ENCODE measurements around the gene MORF4L1.
A peak's percentile ranks its signal among the peaks of the same experiment; 100 is the strongest.
"Not testable (repeated sequence)": the region's sequence is repeated elsewhere in the genome, so short reads cannot be mapped to it uniquely, and the experiment has no call there.

The MORF4L1 gene

DNA sequence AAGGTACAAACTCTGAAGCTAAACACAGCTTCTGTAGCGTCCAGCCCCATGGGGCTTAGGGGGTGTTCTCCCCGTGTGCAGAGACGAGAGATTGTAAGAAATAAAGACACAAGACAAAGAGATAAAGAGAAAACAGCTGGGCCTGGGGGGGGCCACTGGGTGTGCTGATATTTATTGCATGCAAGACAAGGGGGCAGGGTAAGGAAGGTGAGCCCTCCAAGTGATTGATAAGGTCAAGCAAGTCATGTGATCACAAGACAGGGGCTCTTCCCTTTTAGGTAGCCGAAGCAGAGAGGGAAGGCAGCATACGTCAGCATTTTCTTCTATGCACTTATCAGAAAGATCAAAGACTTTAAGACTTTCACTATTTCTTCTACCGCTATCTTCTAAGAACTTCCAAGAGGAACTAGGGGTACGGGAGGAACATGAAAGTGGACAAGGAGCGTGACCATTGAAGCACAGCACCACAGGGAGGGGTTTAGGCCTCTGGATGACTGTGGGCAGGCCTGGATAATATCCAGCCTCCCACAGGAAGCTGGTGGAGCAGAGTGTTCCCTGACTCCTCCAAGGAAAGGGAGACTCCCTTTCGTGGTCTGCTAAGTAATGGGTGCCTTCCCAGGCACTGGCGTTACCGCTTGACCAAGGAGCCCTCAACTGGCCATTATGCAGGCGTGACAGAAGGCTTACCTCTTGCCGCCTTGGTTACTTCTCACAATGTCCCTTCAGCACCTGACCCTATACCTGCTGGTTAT is 29.8 kb downstream of the MORF4L1 start:
- not testable (repeated sequence) for DNase-seq (ENCODE audit: low spot score)

DNA sequence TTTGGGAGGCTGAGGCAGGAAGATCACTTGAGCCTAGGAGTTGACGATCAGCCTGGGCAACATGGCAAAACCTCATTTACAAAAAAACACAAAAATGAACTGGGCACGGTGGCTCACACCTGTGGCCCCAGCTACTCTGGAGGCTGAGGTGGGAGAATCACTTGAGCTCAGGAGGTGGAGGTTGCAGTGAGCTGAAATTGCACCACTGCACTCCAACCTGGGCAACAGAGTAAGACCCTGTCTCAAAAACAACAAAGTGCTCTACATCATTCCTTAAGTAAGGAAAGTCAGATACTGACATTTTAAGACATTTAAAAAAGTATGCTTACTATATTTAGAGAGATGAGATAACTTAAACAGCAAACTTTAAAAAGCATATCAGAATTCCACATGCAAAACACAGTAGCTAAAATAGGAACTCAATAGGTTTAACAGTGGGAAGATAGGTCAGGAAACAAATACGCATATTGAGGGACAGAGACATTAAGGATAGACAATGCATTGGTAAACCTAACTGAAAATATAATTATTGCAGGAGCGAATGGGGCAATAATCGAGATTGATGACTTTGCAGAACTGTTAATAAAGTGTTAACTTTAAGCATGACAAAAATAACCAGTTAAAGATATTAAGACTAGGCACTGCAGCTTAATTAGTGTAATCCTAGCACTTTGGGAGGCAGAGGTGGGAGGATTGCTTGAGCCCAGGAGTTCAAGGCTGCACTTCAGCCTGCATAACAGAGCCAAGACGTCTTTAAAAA is 32.1 kb downstream of the MORF4L1 start:
- DNase-seq (ENCODE audit: low spot score) = no peak

DNA sequence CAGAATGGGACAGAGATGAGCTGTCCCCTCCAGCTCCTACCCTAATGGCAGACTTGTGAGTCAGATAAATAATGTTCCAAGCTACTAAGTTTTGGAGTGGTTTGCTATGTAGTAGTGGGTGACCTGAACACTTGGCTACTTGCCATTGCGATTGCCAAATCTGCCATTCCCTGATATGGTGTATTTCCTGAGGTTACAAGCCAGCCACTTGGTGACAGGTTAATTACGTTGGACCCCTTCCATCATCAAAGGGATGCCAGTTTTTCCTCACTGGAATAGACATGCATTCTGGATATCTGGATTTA is 33.6 kb downstream of the MORF4L1 start:
- DNase-seq (ENCODE audit: low spot score) = peak; percentile 18

DNA sequence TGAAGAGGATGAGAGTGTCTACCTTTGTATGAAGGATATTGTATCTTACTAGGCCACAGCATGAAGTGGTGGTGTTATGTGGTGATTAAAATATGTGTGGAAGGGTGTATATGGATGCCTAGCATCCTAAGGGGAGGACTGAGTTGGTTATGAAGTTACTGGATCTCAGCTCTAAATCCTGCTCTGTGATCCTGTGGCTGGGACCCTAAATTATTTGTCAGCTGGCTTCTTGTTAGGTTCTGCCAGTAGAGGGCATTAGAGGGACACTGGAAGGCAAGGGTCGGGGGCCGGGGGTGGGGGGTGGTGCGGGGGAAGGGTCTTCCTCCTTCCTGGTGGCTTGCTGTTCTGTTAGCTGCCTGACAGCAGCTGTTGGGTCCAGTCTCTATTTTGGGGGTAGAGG is 34.9 kb downstream of the MORF4L1 start:
- no peak for DNase-seq (ENCODE audit: low spot score)

DNA sequence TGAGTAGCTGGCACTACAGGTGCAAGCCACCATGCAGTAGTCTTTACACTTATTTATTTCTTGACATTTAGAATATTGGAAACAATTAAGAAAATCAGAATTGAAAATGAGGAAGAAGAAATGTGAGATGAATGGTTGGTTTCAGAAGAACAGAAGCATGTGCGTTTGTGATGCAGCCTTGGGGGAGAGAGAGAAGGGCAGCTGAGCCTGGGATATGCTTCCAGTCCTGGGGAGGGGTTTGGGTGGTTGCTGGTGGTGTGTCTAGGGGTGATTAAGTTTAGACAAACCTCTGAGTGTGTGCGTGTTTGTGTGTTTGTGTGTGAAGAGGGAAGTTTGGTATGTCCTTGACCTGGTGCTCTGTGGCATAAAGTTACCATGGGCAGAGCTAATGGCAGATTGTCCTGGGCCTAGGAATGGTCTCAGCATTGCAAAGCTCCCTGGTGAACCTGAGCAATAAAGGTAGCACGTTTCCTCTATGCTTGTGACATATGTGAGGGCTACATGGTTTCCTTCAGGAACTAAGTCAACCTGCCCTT is 36.5 kb downstream of the MORF4L1 start:
- no peak for DNase-seq (ENCODE audit: low spot score)

DNA sequence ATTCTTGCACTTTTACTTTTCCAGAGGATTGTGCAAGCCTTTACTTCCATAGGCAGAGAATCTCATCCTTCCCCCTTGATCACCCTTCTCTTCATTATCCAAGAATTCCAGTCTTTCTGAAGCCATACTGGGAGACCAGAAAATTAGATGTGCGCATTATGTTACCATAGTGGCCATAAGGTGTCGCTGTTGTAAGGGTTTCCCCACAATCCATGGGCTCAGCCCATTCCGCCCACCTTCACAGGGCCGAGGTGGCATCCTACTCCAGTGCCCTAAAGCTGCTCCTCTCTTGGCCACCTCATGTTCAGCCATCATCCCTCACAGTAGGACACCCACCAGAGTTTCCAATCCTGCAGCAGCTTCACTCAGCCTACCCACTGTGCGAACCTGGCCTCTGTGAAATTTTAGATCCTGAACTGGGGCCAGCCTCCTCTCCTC is 37.1 kb downstream of the MORF4L1 start:
- peak; percentile 47 for DNase-seq (ENCODE audit: low spot score)

DNA sequence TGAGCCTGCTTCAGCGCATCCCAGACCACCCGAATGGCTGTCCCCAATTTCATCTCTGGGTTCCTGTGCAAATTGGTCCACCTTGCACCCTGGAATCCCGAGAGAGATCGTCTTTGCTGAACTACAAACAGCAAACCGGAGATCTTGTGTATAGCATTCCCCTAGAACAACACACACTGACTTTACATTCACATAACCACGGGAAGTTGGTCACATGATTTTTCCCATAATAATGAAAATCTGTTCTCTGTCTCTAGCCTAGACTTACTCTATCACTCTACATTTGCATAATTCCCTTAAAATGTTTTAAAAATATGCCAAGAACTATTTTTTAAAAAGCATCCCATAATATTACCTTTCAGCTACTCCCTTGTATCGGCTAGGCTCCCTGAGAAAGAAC is 37.6 kb downstream of the MORF4L1 start:
- DNase-seq (ENCODE audit: low spot score) = no peak

DNA sequence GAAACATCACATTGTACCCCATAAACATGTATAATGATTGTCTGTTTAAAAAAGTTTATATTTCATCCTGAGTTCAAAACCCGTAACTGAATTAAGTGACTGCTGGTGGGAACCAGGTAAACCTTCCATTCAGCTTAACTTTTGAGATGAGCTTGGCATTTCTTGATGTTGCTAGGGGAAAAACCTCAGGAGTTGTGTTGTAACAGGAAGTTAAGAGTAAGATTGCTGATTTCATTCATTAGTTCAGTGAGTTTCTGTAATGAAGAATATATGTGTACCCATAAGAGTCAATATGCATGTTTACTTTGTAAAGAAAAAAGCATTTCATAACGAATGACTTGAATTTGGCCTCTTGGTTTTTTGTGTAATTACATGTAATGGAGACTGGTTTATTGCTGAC is 39.6 kb downstream of the MORF4L1 start:
- DNase-seq (ENCODE audit: low spot score) = no peak

DNA sequence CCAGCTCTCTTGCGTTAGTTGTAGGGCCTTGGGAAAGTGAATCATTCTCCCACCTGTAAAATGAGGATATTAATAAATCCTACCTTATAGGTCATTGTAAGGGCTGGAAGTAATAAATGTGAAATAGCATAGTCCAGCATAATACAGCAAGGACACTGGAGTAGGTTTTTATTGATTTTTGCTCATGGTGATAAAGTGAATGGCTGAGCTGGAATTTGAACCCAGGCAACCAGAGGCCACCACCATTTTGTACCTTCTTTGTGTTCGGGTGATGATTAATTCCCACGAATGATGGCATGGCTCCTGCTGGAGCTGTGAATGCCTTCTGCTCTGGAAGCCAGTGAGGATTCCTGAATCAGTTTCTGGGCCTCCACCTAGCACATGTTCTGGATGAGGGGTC is 40.3 kb downstream of the MORF4L1 start:
- DNase-seq (ENCODE audit: low spot score) = no peak

DNA sequence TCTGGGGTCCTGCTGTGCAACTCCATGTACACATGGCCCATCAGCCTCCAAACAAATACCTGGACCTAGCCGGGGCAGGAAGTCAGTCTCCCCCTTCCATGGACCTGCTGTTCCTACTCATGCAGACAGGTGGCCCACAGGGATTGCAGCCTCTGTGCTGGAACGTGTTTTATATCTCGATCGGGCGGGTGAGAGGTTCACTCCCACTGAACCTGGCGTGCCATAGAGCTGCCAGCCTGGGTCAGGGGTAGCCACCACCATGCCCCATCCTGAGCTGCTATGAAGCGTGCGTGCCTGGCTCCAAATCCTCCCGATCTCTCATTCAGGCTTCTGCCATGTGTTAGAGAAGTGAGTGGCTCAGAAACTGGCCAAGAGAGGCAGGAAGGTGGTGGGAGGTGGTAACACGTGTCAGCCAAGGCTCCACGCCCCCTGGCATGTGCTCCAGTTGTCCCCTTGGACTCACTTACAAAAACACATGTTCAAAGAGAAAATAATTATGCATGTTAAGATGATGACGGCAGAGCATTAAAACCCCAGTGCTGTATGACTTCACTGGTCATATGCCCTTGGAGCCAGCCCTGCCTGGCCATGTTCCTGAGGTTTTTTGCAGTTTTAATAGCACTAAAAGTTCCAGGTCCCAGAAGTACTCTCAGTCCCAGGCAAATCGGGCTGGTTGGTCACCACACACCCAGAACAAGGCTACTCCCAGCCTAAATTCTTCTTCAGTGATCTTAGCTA is 41.5 kb downstream of the MORF4L1 start:
- DNase-seq (ENCODE audit: low spot score) = no peak

DNA sequence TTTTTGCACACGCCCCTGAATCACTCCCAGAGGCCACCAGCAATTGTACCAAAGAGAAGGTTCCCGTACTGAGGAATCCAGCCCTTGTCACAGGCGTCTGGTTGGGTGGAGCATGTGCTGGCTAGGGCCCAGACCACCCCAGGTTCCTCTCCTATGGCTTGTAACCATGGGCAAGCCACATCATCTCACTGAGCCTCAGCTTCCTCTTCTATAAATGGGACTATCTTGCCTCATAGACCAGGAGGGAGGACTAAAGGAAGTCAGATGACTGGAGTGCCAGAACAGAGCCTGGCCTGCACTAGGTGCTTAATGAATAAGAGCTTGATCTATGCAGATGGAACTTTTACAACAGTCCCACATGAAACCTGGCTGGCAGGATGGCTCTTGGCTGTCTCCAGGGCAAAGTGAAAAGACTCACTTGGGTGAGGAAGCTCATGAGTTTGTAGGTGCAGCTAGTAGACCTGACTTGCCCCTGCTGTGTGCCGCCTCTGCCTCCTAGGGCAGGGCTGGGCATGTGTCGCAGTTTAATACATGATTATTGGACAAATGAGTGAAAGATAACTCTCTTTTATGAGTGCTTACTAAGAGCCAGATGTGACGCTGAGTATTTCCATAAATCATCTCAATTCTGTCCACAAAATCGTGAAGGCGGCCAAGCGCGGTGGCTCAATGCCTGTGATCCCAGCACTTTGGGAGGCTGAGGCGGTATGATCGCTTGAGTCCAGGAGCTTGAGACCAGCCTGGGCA is 42.8 kb downstream of the MORF4L1 start:
- no peak for DNase-seq (ENCODE audit: low spot score)

DNA sequence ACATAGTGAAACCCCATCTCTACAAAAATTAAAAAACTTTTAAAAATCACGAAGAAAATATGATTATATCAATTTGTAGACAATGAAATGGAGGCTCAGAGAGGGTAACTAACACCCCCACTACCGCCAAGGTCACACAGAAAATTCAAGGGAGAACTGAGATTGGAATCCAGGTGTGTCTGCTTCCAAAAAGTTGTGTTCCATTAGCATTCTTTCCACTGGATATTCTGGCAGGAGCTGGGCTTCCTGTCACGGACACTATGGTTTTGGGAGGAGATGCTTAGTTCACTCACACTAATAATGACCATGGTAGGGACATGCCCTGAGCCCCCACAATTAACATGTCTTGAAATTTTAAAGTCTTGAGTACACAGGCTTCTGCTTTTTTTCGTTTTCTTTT is 43.4 kb downstream of the MORF4L1 start:
- no peak for DNase-seq (ENCODE audit: low spot score)

DNA sequence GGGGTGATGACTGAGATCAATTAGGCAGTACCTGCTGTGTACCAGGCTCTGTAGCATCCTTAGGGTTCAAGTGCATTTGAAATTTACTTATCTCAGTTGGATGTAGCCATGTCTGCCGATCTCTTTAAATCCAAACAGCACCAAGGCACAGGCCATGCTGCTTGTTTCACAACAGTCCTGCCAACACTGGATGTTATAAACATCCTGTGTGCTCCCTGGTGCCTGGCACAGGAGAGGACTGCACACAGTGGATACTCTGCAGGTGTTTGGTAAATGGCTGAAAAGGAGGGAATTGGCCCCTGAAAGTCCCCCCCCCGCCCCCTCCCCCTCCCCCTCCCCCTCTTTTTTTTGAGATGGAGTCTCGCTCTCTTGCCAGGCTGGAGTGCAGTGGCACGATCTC is 45.2 kb downstream of the MORF4L1 start:
- no peak for DNase-seq (ENCODE audit: low spot score)

DNA sequence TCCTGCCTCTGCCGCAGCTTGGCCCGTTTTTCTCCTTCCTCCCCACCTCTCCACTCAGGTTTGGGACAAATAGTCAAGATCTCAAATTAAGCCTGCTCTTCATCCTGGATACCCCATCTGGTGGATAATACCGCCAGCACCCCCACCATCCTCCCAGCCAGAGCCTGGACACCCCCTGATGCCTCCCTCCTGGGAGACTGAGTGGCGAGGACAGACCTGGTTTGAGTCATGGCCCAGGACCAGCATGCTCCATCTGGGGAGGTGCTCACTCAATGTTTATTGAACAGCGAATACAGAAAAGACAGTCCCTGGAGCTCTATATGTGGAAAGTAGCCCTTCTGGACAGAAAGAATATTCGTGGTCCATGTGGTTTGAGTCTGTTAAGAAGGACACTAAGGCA is 48.8 kb downstream of the MORF4L1 start:
- no peak for DNase-seq (ENCODE audit: low spot score)

DNA sequence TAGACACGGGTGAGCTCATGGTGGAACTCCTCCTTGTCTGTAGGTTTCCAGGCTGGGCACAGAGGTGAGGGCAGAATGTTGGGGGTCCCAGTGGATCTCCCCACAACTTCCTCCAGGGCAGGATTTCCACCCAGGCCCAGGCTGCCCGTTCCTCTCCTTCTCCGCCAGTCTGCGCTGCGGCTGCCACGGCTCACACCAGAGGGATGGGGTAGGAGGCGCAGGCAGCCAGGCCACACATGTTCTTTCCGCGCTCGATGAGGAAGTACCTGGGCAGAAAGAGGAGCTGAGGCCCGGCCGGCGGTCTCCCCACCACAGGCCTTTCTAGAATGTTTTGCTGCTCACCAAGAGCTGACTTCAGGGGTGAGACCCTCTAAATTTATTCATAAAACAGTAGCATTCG is 49.2 kb downstream of the MORF4L1 start:
- no peak for DNase-seq (ENCODE audit: low spot score)

DNA sequence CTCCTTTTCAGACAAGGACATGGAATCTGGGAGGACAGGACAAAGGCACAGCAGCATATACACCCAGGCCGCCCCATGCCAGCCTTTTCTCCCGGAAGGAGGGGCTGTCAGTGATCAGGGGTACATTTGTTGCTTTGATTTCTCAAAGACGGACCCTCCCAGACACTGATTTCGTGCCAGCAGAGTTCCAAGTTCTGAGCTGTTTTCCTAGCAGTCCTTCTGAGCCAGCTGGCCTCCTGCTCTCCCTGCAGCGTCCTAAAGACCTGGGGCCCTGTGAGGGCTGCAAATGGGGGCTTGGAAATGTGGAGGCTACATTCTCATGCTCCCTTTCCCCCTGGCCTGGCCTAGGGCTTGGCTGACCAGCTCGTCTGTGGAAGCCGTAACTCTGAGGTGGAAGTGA is 49.8 kb downstream of the MORF4L1 start:
- no peak for DNase-seq (ENCODE audit: low spot score)

DNA sequence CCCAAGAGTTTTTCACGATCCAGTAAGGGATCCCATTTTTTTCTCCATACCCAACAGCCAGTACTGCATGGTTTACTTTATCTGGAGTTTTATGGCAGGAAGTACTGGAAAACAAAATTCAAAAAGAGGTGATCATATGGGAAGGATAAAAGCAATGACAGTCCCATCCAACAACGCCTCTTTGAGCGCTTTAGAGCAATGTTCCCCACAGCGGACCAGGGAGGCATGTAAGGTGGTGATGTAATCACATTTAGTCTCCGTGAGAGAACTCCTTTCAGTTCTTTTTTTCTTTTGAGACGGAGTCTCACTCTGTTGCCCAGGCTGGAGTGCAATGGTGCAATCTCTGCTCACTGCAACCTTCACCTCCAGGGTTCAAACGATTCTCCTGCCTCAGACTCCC is 50.3 kb downstream of the MORF4L1 start:
- DNase-seq (ENCODE audit: low spot score) = no peak

DNA sequence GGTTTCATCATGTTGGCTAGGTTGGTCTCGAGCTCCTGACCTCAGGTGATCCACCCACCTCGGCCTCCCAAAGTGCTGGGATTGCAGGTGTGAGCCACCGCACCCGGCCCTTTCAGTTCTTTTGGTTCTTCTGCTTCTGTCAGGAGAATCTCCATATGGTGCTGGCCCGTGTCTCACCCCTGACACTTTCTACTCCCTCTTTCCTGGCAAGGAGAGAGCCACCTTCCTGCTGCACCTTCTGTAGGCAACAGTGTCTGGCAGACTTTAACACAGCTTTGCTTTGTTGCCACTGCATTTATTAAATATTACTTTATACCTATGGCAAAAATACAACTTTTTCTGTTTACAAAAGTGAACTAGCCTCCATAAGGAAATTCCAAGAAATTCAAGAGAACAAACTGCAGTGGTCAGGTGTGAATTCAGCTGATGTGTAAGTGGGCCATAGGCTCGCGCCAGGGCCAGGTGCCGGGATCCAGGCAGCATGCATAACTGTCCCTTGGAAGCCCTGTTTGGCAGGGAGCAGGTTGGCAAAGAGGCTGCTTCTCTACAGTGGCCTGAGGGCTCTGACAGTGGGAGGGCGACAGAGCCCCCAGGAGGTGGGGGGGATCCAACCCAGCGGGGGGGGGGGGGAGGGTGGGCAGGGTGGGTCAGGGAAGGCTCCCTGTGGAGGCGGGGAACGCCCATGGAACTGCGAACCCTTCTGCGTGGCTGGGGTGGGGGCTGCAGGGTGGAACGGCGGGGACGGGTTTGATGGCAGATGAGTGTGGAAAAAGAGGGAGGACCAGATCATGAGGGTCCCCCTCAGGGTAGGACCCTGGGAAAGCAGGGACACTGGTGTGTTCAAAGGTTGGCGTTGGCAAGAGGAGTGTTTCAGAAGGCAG is 51.0 kb downstream of the MORF4L1 start:
- DNase-seq (ENCODE audit: low spot score) = no peak

DNA sequence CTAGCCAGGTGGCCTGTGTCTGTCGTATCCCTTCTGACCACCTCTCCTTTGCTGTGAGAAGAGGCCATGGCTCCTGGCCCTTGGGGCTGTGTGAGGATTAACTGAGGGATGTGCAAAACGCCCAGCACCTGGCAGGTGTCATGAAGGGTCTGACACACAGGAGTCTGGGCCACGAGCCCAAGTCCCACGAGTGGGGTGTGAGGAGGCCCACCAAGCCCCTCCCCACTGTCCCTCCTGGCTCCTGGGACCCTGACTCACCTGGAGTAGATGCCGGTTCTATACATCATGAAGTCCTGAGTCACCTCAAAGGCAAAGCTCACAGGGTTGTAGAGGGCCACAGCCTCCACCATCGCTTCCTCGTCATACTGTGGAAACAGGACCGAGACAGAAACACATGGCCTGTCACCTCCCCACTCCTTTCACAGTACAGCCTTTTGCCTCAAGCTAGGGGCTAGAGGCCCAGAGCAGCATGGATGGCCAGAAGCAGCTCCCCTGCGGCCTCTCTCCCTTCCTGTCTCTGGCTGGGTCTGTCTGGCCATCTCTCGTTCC is 52.5 kb downstream of the MORF4L1 start:
- DNase-seq (ENCODE audit: low spot score) = no peak

DNA sequence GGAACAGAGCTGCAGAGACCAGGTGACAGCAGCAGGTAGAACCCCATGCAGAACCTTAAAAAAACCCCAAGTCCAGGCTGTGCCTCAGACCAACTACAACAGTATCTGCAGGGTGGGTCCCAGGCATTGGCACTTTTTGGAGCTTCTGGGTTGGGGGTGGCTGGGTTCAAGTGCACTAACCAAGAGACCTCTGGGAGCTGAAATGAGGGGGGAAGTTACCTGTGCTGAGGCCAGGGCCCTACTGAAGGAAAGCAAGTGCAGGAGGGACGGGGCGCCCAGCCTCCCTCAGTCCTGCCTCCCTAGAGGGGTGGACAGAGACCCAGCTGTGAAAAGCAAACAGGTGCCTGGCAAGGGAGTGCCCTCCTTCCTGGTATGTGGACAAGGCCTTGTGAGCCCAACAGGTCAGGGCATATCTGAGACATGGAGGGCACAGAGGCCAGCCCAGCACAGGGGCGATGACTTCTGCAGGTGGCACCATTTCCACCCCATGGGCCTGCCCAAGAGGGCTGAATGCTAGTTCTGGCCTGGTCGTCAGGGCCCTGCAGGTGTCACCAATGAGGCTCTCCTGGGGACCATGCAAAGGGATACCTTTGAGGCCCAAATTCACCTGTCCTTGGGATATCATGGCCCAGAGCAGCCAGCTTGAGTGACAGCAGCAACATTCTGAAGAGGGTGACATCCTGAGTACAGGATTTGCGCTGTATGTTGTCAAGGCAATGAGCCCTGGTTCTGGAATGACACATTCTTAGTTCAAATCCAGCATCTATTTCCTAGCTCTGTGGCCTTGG is 53.5 kb downstream of the MORF4L1 start:
- no peak for DNase-seq (ENCODE audit: low spot score)
